Keratinocyte (primary cell): ENCODE measurements around the gene GTF3A.

ENCODE experiments used
- CTCF ChIP-seq, 3 experiments: IDR thresholded peaks in 1 of 3; conservative IDR thresholded peaks in 1 of 3; optimal IDR thresholded peaks in 1 of 3; 2 replicates in 2 of 3; 3 replicates in 1 of 3; pipeline versions ENCODE3 to v1.5.1; 2011; ENCODE audit warnings: low read length in 3 of 3, mild to moderate bottlenecking in 3 of 3, moderate library complexity in 2 of 3, control low read depth in 1 of 3, inconsistent platforms in 1 of 3; ENCODE audit not compliant: insufficient read depth in 2 of 3; ENCODE audit errors: extremely low read depth in 1 of 3
- EZH2 ChIP-seq: IDR thresholded peaks from one replicate; pipeline ENCODE4 v1.6.1; 2012; ENCODE audit warnings: inconsistent platforms, mild to moderate bottlenecking, low read length, moderate library complexity

GRCh38 chr13:27482983-27483382 is 58.6 kb downstream of the GTF3A start:
- TF ChIP-seq CTCF (optimal IDR thresholded peaks at IDR 0.05 in 1 of 3, IDR thresholded peaks at IDR 0.05 in 1 of 3, conservative IDR thresholded peaks at IDR 0.05 in 1 of 3; ENCODE audit: extremely low read depth in 1 of 3, insufficient read depth in 2 of 3, low read length in 3 of 3) (no peak), EZH2 (no peak)
